Lower lobe of right lung (tissue), 2 donors: ENCODE data around the gene GFRA4. TPM values are rescaled to one million over a fixed set of nuclear protein-coding genes. Genes with fewer than 3 reads are reported as not detected.

Experiments
- ATAC-seq, 2 donors: fragments of 200-7000 bp; cut with Tn5 transposase; one replicate each; pipeline ENCODE4 v1.9.1; 2020 to 2022; ENCODE audit warnings: mild to moderate bottlenecking in 2 of 2, moderate library complexity in 2 of 2
- DNase-seq: peaks from one replicate; pipeline ENCODE4 v3.0.0-alpha.2; 2020
- H3K27ac ChIP-seq: fragments of 200-600 bp; one replicate; pipeline ENCODE4 v1.8.0; 2022
- H3K27me3 ChIP-seq: fragments of 200-600 bp; one replicate; pipeline ENCODE4 v1.8.0; 2022; ENCODE audit warnings: low read depth
- H3K36me3 ChIP-seq: fragments of 200-600 bp; one replicate; pipeline ENCODE4 v1.8.0; 2022; ENCODE audit warnings: mild to moderate bottlenecking
- H3K4me1 ChIP-seq: fragments of 200-600 bp; one replicate; pipeline ENCODE4 v1.8.0; 2022
- H3K4me3 ChIP-seq: fragments of 200-600 bp; one replicate; pipeline ENCODE4 v1.8.0; 2022; ENCODE audit warnings: mild to moderate bottlenecking
- H3K9me3 ChIP-seq: fragments of 200-600 bp; one replicate; pipeline ENCODE4 v1.8.0; 2022
- intact Hi-C: fragments of 100-400 bp; cut with DNase I; formaldehyde crosslinking; loops from one replicate; pipeline ENCODE4 v1.11.0; 2022
- total RNA-seq: library from RNA; stranded (reverse); fragmentation: NEBNext Ultra II Directional; extraction: Animal tissue kit (Norgen Biotek cat#: 25700); gene quantifications from one replicate; pipeline ENCODE4 v1.2.1, GENCODE V29; 2021
- TF ChIP-seq, protein P1 (sequence below): fragments of 200-600 bp; IDR thresholded peaks from one replicate; pipeline ENCODE4 v1.8.0; 2022; ENCODE audit warnings: antibody characterized with exemption, mild to moderate bottlenecking
- donor health status: DM: no; HTN: yes; CAD: no; lungs with severe emphysema.

Gene GFRA4
- total RNA-seq, 1 donor from 2014 or later, result not detected

DNA sequence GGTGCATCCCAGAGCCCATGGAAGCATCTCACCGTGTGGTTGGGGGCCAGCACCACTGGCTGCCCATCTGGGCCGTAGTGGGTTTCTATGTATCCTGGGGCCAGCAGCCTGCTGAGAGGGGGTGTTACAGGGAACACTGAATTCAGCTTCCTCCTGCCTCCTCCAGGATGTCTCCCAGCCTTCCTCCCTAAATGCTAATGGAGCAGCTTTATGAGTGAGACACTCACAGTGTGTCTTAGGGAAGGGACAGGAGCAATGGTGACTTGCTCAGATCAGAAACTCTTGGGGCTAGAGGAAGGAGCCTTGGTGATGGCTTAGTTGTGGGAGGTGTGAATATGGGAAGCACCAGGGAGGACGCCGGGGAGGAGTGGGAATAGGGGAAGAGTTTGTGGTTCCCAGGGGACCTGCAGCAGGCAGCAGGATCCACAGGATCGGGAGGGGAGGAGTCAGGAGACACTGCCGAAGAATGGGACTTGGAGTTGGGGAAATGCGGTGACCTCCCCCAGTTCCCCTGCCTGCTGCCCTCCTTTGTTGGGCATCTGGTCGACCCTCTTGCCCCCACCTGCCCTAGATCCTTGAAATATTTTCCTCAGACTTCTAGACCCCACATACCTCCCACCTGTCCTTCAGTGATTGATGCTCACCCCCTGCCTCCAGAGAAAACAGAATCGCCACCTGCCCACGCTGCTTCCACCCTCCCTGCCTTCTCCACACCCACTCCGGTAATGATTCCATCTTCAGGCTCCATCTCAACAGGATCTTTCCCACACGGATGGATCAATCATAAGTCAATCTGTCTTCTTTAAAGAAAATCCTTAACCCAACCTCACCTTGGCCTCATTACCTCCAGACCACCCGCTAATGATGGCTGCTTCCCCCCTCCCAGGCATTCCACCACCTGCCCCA is 12.0 kb upstream of the GFRA4 start:
- ATAC-seq, result no peak
- Histone ChIP-seq H3K4me3 (no peak overlapping the region), H3K4me1 (peaks cover 20% of the 10 kb centered on the region), H3K9me3 (no peaks in the 10 kb centered on the region), H3K27me3 (peaks cover 66% of the 10 kb centered on the region), H3K36me3 (no peaks in the 10 kb centered on the region), H3K27ac (no peak overlapping the region)
- TF ChIP-seq, protein P1, sequence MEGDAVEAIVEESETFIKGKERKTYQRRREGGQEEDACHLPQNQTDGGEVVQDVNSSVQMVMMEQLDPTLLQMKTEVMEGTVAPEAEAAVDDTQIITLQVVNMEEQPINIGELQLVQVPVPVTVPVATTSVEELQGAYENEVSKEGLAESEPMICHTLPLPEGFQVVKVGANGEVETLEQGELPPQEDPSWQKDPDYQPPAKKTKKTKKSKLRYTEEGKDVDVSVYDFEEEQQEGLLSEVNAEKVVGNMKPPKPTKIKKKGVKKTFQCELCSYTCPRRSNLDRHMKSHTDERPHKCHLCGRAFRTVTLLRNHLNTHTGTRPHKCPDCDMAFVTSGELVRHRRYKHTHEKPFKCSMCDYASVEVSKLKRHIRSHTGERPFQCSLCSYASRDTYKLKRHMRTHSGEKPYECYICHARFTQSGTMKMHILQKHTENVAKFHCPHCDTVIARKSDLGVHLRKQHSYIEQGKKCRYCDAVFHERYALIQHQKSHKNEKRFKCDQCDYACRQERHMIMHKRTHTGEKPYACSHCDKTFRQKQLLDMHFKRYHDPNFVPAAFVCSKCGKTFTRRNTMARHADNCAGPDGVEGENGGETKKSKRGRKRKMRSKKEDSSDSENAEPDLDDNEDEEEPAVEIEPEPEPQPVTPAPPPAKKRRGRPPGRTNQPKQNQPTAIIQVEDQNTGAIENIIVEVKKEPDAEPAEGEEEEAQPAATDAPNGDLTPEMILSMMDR, result no peak
- intact Hi-C loops, result no loop called here
- no peak for DNase-seq

DNA sequence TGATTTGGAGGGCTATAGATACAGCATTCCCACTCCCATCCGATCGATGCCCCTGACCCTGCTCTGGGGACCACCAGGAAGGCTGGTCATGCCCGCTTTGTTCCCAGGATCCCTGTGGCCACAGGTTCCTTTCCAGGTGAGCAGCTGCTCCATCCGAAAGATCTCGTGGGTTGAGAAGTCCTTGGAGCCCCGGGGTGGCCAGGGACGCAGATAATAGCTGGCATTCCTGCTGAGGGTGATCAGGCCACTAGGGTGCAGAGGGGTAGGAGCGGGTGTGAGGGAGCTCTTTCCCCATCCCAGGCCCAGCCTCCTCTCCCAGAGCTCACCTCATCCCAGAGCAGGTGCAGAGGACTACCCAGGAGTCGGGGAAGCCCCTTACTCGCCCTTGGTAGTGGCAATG is 11.2 kb upstream of the GFRA4 start:
- H3K4me3 ChIP-seq, result no peak overlapping the region
- H3K27ac ChIP-seq, result no peak overlapping the region
- H3K4me1 ChIP-seq, result peaks cover 20% of the 10 kb centered on the region
- ATAC-seq, result no peak
- peaks cover 61% of the 10 kb centered on the region for H3K27me3 ChIP-seq
- H3K9me3 ChIP-seq, result no peaks in the 10 kb centered on the region
- DNase-seq, result no peak
- H3K36me3 ChIP-seq, result no peaks in the 10 kb centered on the region
- TF ChIP-seq, protein P1, result no peak
- intact Hi-C loops, result no loop called here

DNA sequence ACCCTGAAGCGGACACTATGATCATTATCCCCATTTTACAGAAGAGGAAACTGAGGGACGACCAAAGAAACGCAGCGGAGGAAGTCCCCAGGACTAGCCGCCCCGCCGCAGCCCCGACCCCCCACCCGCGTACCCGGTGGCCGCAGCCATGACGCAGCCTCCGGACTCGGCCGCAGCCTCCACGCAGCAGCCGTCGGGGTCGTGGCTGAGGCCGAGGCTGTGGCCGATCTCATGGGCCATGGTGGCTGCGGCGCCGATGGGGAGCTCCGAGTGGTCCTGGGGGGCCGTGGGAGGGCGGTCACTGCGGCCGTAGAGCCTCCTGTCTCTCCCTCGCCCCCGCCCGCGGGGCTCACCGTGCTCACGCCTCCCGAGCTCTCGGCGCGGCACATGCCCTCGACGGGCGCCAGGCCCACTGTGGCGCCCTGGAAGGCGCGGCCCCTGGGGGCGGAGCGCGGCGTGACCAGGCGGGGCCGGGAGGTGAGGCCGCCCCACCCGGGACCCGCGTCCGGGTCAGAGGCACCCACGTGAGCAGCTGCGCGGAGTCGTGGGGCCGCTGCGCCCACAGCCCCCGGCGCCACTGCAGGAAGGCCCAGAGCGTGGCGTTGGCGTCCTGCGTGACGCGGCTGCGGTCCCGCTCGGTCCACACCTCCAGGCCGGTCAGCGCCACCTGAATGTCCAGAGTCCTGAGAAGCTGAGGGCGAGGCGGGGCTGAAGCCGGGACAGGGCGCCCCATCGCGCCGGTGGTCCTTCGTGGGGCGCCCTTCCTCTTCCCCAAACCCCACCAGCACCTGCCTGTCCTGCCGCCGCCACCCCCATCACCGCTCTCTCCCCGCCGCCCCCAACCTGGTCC is 10.2 kb upstream of the GFRA4 start:
- DNase-seq (no peak), ATAC-seq (no peak)
- Histone ChIP-seq H3K27me3 (peaks cover 61% of the 10 kb centered on the region), H3K4me1 (peaks cover 20% of the 10 kb centered on the region), H3K36me3 (no peaks in the 10 kb centered on the region), H3K9me3 (no peaks in the 10 kb centered on the region), H3K27ac (no peak overlapping the region), H3K4me3 (no peak overlapping the region)
- intact Hi-C loops, result no loop called here
- TF ChIP-seq, protein P1, result no peak

DNA sequence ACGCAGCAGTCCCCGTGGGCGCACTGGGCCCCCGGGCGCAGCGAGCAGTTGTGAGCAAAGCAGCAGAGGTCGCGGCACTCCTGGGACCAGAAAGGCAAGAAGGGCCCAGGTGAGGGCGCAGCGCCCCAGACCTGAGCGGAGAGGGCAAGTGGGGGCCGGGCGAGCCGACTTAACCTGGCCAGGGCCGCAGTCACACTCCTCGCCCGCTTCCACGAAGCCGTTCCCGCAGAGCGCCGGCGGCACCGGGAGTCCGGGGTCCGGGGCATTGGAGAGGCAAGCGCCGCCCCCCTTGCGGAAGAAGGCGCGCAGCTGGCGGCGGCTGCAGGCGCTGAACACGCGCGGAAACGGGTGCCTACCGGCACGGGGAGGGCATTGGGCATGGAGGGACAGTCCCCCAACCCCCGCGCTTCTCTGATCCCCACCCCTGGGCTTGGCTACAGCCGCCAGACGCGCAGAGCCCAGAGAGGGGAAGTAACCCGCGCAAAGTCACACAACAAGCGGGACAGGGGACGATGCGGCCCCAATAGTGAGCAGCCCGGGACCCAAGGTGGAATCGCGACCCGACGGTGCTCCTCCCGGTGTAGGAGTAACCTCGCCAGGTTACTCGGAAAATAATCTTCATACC is 9.5 kb upstream of the GFRA4 start:
- ATAC-seq, result no peak
- Histone ChIP-seq H3K27me3 (peaks cover 61% of the 10 kb centered on the region), H3K27ac (no peak overlapping the region), H3K4me3 (peak overlapping the region; percentile 11), H3K4me1 (peaks cover 17% of the 10 kb centered on the region), H3K9me3 (no peaks in the 10 kb centered on the region), H3K36me3 (no peaks in the 10 kb centered on the region)
- TF ChIP-seq, protein P1, result no peak
- DNase-seq, result peak; percentile 42
- intact Hi-C loops, result no loop called here

DNA sequence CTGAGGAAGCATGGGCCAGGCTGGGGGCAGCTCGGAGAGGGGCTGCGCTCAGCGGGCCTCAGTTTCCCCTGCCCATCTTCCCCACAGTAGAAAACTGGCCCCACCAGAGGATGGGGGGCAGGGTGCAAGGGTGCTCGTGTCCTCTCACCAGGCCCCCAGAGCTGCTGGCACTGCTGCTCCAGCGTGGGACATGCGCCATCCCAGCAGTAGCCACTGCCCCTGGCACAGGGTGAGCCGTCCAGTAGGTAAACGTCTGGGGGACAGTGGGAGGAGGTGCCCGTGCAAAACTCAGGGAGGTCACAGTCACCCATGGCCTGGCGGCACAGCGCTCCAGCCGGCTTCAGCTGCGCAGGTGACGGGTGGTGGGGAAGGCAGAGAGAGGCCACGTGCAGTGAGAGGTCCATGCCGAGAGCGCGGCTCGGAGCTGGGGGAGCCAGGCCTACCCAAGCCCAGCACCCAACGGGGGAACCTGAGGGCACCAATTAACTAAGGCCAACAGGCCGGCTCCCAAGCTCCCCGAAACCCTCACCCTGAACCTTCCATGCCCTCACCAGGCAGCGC is 8.9 kb upstream of the GFRA4 start:
- ATAC-seq (no peak), DNase-seq (peak; percentile 35)
- Histone ChIP-seq H3K27ac (no peak overlapping the region), H3K36me3 (no peaks in the 10 kb centered on the region), H3K27me3 (peaks cover 61% of the 10 kb centered on the region), H3K4me1 (peaks cover 12% of the 10 kb centered on the region), H3K9me3 (no peaks in the 10 kb centered on the region), H3K4me3 (no peak overlapping the region)
- TF ChIP-seq, protein P1, result no peak
- intact Hi-C loops, result no loop called here
